GM15510 (cell line): ENCODE measurements around the gene KCNH2.

Experiments used
- POLR2A ChIP-seq: IDR thresholded peaks from 3 replicates; pipeline ENCODE4 v1.6.1; 2011; ENCODE audit warnings: borderline replicate concordance; ENCODE audit not compliant: insufficient read length; ENCODE audit errors: extremely low read depth

The KCNH2 gene

GRCh38 chr7:150942591-150943452 is 35.3 kb downstream of the KCNH2 start:
- TF ChIP-seq POLR2A: no peak

DNA sequence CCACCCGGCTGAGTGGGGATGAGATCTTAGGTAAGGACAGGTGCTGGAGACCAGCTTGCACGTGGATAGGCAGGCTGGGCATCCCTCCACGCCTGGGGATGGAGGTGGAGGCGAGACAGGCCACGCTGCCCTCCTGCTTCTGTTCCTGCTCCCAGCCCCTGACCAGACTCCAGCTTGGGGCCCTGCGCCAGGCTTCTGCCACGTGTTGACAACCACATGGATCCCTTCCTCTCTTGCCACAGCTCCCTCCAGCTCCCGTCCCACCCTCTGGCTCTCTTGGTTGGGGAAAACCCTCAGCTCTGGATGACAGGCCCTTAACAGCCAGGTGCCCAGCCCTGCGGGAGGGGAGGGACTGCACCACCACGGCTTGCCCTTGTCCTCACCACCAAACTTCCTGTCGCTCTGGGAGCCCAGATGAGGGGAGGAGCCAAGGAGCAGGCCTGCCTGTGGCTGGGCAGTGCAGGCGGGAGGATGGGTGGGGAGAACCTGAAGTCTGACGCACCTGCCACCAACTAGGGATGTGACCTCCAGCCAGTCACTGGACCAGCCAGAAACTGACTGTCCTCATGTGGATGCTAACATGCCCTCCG is 36.0 kb downstream of the KCNH2 start:
- TF ChIP-seq POLR2A: no peak

GRCh38 chr7:150941351-150942000 is 36.6 kb downstream of the KCNH2 start:
- TF ChIP-seq POLR2A: no peak

- no peak for TF ChIP-seq POLR2A
Measured at GRCh38 chr7:150940431-150941102, 37.6 kb downstream of the KCNH2 start.

DNA sequence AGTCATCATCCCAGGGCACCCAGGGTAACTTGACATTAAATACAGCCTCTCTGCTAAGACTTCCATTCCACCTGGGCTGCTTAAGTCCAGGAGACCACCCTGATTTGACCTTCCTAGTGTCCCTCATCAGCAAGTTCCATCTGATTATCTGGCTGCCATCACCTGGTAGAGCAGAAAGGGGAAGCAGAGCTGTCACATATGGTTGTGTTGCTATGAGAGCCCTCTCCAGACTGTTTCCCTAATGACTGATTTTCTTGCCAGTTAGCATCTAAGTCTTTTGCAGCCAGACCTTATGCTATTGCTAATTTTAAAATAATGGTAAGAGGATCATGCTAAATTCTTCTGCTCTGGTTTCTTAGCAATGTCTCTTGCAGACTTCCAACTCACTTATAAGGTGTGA is 38.7 kb downstream of the KCNH2 start:
- TF ChIP-seq POLR2A: no peak

GRCh38 chr7:150939052-150939451 is 39.1 kb downstream of the KCNH2 start:
- no peak for TF ChIP-seq POLR2A

DNA sequence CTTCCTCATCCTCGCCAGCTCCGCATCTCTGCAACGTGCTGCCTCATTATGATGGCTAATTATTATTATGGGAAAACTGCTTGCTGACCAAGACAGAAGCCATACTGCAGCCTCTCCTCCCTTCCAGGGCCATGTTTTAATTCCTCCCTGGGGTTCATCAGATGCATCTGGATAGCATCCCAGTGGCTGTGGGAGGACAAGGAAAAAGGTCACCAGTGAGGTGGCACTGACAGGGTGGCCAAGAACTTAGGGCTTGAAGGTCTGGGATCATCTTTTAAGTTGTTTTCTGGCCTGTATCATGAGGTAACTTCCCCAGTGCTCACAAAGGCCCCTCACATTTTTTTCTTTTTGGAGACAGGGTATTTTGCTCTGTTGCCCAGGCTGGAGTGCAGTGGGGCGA is 39.6 kb downstream of the KCNH2 start:
- no peak for TF ChIP-seq POLR2A

DNA sequence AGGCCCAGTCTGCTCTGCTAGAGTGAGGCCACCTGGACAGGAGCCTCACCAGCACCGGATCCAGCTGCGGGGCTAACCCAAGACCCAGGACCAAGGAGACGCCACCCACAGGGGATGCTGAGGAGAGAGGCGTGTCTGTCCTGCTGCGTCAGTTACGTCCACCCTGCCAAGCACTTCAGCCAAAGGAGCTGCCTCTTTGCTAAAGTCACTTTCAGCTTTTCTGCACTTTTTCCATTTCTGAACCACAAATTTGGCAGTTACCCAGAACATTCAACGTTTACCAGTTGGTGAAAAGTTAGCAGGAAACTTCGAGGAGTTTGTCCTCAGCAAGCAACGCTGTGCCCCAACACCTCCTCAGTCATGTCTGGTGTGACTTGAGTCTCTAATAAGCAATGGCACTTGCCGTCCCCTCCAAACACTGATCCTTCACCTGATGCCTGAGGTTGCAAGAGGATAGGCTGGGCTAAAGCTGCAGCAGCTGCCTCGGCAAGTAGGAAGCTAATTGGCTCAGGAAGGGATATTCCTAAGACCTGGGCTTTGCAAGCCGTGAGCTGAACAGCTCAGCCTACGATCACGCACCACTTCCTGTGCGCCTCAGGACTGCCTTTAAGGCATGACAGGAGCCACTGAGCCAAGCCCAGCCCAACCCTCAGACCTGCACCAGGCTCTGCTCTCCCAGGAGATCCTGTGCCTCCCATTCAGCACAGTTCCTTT is 40.1 kb downstream of the KCNH2 start:
- no peak for TF ChIP-seq POLR2A

DNA sequence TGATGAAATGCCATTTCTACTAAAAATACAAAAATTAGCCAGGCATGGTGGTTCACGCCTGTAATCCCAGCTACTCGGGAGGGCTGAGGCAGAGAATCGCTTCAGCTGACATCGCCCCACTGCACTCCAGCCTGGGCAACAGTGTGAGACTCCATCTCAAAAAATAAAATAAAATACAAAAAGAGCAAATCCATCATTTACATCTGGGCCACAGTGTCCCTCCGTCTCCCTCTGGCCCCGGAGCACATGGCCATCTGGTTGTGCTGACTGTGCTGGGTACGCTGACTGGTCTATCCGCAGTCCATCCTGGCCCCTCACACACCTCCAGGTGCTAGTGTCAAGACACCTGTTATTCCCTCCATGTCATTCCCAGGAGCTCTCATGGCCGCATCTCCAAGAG is 42.1 kb downstream of the KCNH2 start:
- TF ChIP-seq POLR2A: no peak

- no peak for TF ChIP-seq POLR2A
Measured at GRCh38 chr7:150935149-150935548, 43.0 kb downstream of the KCNH2 start.

GRCh38 chr7:150934045-150934766 is 43.9 kb downstream of the KCNH2 start:
- no peak for TF ChIP-seq POLR2A

- TF ChIP-seq POLR2A: no peak
Measured at GRCh38 chr7:150931199-150931869, 46.8 kb downstream of the KCNH2 start.

DNA sequence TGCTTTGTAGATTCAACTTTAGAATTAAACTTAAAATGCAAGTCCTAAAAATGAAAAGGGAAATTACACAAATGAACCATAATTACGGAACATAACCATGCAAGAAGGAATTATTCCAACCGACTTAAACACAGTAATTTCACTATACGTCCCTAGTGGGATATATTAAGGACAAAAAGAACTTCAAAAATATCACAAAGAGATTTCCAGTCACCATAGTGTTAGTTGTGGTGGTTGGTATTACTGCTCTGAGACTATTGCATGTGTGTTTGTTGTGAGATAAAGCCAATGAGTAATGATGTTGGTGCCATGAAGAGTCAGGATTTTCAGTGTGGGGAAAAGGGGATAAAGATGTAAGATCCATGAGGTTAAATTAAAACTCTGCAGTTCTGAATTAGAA is 49.6 kb downstream of the KCNH2 start:
- TF ChIP-seq POLR2A: no peak
